ENCODE results near the gene GIMAP5. TPM values are rescaled to one million over a fixed set of nuclear protein-coding genes. Genes with fewer than 3 reads are reported as not detected.

The GIMAP5 gene
- total RNA-seq, 2 donors from 2014 or later = 14.5 to 22.2 TPM

GRCh38 chr7:150780292-150780691 is 43.1 kb downstream of the GIMAP5 start:
- H3K27me3 ChIP-seq = no peaks in the 10 kb centered on the region
- no peak overlapping the region for H3K27ac ChIP-seq
- H3K4me3 ChIP-seq = no peak overlapping the region
- no peaks in the 10 kb centered on the region for H3K36me3 ChIP-seq
- H3K4me1 ChIP-seq = peaks cover 0 to 20% of the 10 kb centered on the region in 2 donors
- DNase-seq (ENCODE audit: low spot score) = peak; percentile 32
- no peaks in the 10 kb centered on the region for H3K9me3 ChIP-seq
- TF ChIP-seq CTCF (IDR thresholded peaks at IDR 0.05) = no peak

GRCh38 chr7:150781103-150781502 is 43.9 kb downstream of the GIMAP5 start:
- TF ChIP-seq CTCF (IDR thresholded peaks at IDR 0.05) = no peak
- H3K4me3 ChIP-seq = no peak overlapping the region
- H3K27me3 ChIP-seq = no peaks in the 10 kb centered on the region
- no peak overlapping the region for H3K27ac ChIP-seq
- no peaks in the 10 kb centered on the region for H3K36me3 ChIP-seq
- no peak for DNase-seq (ENCODE audit: low spot score)
- H3K9me3 ChIP-seq = no peaks in the 10 kb centered on the region
- H3K4me1 ChIP-seq = peaks cover 0 to 28% of the 10 kb centered on the region in 2 donors

GRCh38 chr7:150781961-150782360 is 44.7 kb downstream of the GIMAP5 start:
- Histone ChIP-seq H3K27ac (no peak overlapping the region), H3K4me3 (no peak overlapping the region), H3K36me3 (no peaks in the 10 kb centered on the region), H3K27me3 (no peaks in the 10 kb centered on the region), H3K9me3 (no peaks in the 10 kb centered on the region), H3K4me1 (peaks cover 0 to 35% of the 10 kb centered on the region in 2 donors)
- DNase-seq (ENCODE audit: low spot score) = peak; percentile 43
- no peak for TF ChIP-seq CTCF (IDR thresholded peaks at IDR 0.05)

GRCh38 chr7:150784120-150784736 is 47.0 kb downstream of the GIMAP5 start:
- no peaks in the 10 kb centered on the region for H3K9me3 ChIP-seq
- peaks cover 0 to 52% of the 10 kb centered on the region in 2 donors for H3K4me1 ChIP-seq
- no peak for TF ChIP-seq CTCF (IDR thresholded peaks at IDR 0.05)
- no peak overlapping the region for H3K4me3 ChIP-seq
- peak overlapping the region in 1 of 2 donors; percentile 72 for H3K27ac ChIP-seq
- DNase-seq (ENCODE audit: low spot score) = peak; percentile 53
- H3K27me3 ChIP-seq = no peaks in the 10 kb centered on the region
- no peaks in the 10 kb centered on the region for H3K36me3 ChIP-seq

GRCh38 chr7:150784954-150785353 is 47.7 kb downstream of the GIMAP5 start:
- H3K9me3 ChIP-seq = no peaks in the 10 kb centered on the region
- TF ChIP-seq CTCF (IDR thresholded peaks at IDR 0.05) = no peak
- peaks cover 0 to 54% of the 10 kb centered on the region in 2 donors for H3K4me1 ChIP-seq
- H3K27ac ChIP-seq = peak overlapping the region; percentile 72 to 81
- peak; percentile 54 for DNase-seq (ENCODE audit: low spot score)
- H3K36me3 ChIP-seq = no peaks in the 10 kb centered on the region
- H3K27me3 ChIP-seq = no peaks in the 10 kb centered on the region
- no peak overlapping the region for H3K4me3 ChIP-seq
